HG03159 (cell line): ENCODE data around the gene GBF1.

Source experiments
- ATAC-seq: cut with Tn5 transposase; IDR thresholded peaks from one replicate; pipeline ENCODE4 v1.9.1; 2021; ENCODE audit warnings: mild to moderate bottlenecking, moderate library complexity; ENCODE audit not compliant: unreplicated experiment

GBF1 gene

DNA sequence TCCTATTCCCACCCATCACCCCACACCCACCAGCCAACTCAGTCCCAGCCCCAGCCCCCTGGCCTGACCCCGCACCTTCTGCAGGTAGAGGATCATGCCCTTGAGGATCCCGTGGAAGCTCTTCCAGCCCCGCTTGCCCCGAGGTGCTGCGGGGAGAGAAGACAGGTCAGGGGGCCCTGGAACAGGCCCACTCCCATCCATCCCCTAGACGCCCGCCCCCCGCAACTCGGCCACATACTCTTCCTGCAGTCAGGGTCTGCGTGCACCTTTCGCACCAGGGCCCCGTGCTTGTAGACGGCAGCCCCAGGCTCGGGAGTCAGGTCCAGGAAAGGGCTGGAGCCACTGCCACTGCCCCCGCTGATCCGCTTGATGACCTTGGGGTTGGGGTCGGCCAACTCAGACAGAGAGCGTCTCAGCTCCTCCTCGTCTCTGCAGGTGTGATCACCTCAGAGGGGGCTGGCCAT is 159.8 kb downstream of the GBF1 start:
- ATAC-seq = no peak

- no peak for ATAC-seq
Observed at GRCh38 chr10:102405632-102406031, 160.3 kb downstream of the GBF1 start.

DNA sequence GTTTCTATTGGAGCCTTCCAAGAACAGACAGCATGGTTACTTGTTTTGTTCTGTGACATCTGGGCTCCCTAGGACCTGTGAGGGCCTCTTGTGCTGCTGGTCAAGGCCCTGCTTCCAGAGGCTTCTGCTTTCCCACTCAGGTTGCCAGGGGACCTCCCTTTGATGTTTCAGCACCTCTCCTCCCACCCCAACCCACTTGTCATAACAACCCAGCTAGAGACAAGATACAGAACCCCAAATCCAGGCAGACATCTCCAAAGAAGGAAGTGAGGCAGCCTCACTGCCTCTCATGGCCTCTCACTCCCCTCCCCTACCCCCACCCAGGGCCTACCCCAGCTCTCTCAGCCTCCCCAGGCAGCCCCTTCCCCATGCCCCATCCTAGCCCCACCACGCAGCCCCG is 161.5 kb downstream of the GBF1 start:
- no peak for ATAC-seq

DNA sequence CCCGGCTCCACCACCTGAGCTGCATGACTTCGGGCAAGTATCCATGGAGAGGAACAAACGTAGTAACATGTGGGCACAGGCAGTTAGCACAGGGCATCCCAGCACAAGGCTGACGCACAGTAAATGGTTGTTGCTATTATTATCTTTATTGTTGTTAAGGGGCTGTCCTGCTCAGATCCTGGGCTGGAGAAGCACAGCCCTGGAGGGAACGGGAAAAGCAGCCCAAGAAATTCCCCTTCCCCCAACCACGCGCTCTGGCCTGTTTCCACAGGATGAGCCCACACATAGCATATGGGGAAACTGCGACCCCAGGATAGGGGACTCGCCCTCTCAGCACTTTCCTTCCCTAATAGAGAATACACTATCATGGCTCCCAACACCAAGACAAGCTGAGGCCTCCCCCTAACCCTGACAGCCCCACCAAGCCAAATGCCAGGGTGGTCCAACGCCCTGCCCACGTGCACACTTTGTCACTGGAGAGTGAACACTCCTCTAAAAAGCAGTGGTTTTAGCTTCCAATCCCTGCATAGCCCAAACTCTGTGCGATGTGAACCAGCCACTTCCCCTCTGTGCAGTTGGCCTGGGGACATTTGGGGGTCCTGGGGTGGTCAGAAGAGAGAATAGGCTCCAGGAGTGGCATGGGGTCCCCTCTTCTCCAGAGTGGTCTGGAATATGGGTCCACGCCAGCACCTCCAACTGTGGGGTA is 162.2 kb downstream of the GBF1 start:
- ATAC-seq = no peak

- ATAC-seq = no peak
Observed at GRCh38 chr10:102408131-102408727, 162.9 kb downstream of the GBF1 start.

GRCh38 chr10:102408728-102409603 is 163.6 kb downstream of the GBF1 start:
- no peak for ATAC-seq

- ATAC-seq = no peak
Observed at GRCh38 chr10:102409604-102410428, 164.5 kb downstream of the GBF1 start.

DNA sequence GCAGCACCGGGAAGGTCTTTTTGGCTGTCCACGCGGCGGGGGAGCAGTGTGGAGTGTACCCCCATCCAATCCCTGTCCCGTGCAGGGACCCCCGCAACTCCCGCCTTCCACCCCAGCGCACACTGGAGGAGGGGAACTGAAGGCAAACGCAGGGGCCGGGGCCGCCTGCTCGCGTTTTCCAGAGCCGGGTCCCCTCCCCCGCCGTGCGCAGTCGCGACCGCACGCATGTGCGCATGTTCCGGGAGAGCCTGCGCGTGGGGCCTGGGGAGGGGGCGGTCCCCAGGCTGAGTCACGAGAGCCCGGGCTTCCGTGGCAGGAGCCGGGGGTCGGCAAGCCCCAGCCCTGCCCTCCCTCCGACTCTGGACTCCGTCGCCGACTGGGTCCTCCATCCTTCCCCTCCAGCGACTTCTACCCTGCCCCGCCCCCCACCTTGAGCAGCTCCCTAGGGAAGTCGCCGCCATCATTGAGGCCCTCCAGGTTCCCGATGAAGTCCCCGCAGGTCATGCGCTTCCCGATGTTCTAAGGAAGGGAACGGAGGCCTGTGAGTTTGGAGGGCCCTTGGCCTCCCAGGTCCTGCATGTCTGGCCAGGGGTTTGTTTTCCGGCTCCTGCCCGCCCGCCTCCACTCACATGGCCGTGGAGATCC is 165.2 kb downstream of the GBF1 start:
- no peak for ATAC-seq

DNA sequence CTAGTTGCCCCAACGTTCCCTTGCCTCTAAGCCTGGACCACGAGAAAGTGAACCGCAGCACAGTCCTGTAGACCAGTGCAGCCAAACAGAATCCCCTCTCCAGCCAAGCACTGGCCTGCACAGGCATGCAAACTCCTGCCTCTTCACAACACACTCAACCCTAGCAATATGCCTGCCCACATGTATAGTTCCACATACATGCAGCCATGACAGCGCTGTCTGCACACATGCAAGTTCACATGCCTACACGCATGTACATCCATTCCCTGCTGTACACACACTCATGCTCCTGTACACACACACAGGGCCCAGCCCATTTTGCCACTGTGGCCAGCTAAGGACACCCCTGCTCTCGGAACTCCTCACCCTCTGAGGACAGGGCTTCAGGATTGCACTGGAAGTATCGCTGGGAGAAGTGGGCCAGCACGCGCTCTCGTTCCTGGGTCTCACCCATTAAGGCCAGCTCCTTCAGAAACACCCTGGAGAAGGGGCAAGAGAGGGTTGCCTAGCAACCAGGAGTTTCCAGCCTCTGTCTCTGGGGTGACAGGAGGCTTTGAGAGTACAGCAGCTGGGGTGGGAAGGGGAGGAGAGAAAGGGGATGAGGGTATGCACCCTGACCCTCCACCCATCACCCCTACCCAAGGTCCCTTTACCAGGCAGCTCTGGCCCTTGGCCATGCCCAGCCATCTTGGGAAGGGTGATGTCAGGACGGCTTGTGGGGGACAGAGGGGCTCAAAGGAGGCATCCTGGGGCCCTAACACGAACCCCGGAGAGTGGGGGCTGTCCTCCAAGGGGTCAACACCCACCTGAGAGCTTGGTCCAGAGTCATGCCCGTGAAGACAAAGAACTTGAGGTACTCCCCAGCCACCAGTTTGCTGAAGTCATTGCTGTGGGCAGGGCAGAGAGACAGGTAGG is 166.3 kb downstream of the GBF1 start:
- no peak for ATAC-seq

DNA sequence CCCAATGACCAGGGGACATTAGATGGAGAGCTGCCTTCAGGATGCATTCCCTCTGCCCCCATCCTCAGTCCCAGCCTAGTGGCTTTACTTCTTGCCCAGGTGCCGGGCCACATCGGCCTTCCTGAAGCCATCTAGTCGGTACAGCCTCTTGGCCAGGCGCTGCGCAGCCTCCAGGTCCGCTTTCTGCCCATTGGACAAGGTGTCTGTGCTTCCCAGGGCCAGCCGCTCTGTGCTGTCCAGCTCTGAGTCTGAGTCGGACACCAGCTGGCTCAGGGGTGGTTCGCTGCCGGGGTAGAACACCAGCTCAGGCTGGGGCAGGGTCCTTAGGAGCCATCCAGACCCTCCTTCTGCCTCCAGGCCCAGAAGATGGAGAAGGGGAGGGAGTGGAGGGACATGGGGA is 167.0 kb downstream of the GBF1 start:
- ATAC-seq = no peak

- ATAC-seq = no peak
Observed at GRCh38 chr10:102413053-102413705, 167.8 kb downstream of the GBF1 start.

DNA sequence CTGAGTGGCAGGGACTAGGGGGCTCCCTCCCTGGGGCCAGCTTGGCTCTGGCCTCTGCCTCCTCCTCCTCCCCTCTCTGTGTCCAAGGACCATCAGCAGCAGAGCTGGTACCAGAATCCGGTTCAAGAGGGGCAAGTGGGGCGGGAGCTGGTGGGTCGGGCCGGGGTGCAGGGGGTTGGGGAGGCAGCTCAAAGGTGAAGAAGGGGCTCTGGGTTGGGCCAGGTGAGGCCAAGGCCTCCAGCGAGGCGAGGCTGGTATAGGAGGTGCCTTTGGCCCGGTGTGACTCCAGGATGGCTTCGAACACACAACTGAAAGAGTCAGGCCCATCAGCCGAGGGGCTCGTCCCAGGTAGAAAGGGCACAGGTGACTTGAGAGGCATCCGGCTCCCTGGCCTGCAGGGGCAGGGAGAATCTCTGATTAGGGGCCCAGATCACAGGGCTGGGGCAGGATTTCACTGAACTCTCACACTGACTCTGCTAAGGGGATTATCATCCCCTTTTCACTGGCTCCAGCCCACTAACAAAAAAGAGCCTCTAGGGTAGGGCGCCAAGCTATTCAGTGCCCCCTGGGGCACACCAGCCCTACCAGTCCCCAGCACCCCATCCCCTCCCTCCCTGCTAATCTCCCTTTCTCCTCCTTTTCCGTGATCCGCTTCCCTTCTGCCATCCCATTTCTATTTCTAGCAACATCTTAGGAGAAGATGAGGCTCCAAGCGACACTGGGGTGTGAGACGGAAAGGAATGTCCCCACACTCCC is 168.7 kb downstream of the GBF1 start:
- no peak for ATAC-seq

DNA sequence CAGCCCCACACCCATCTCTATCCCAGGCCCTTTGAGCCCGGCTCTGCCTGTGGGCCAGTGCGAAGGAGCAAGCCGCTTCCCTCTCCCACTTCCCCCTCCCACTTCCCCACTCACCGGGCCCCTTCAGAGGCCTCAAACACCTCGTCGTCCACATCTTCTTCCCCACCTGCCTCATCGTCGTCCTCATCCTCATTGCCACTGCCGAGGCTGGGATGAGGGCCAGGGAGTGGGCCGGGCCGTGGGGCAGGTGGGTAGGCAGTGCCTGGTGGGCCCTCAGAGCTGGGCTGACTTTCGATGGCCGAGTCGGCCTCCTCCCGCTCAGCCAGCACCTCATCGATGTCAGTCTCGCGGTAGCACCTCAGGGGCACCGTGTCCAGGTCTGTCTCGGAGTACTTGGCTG is 169.4 kb downstream of the GBF1 start:
- ATAC-seq = no peak

DNA sequence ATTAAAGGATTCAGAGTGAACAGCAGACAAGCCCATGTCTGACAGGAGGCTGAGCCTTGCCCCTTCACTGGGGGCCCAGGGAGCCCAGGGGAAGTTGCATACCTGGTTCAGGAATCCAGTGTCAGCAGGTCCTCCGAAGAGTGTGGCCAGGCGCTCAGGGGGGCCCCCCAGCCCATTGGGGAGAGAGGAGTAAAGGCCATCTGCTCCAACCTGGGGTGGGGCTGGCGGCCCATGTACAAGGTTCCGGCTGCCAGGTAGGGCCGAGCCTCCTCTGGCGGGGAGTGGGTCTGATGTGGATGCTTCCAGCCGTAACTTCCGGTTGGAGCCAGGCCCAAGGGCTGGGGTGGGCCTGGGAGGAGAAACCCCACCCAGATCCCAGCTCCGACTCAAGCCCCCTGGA is 171.0 kb downstream of the GBF1 start:
- no peak for ATAC-seq

DNA sequence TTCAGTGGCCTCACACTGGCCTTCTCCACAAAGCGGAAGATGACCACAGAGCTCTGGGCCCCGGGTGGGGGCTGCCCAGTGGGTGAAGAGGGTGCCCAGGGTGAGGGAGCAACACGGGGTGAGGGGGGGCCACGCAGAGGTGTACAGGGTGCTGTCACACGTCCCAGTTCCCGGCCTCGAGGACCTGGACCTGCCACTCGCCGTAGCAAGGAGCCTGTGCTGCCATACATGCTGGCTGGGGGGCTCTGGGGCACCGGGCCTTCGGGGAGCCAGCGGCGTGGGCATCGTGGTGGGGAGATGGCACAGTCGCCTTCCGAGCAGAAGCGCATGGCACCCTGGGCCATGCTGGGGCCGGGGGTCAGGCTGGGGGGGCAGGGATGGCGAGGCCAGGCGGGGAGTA is 171.4 kb downstream of the GBF1 start:
- ATAC-seq = no peak

DNA sequence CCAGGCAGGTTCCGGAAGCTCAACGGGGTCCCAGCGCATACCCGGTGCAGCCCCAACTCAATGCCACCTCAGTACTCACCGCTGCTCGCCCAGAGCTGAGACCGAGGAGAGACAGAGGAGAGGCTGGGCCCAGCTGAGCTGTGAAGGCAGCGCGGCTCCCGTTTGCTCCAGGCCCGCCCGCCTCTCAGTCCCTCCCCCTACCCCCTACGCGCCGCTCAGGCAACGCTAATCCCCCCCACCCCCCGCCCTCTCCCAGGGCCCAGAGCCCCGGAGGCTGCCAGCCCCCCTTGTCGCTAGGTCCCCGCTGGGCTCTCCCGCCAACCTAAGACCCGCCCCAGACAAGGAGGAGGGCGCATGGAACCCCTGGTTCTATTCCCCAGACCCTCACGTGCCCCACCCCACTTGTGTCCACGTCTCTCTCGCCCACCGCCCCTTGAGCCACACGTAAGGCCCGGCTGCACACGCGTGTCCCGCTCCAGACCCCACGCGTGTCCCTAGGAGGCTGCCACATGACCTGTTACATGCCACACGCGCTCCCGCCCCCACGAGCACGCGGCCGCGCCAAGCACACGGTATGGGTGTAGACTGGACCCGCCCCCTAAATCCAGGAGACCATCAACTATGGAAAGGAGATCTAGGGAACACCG is 173.4 kb downstream of the GBF1 start, which contains the start of gene PSD:
TSS of gene PSD (minus strand) at position 164 of the 647 bp plus-strand sequence. CDS start 1,747 bp downstream, outside the sequence.
- ATAC-seq = no peak
